Loucy (cell line): ENCODE data around the gene SDC3.

Experiments used
- H2AFZ ChIP-seq: fragments of 200-600 bp; sonication (generic); 2 replicates; pipeline ENCODE4 v1.6.0; 2016; ENCODE audit warnings: antibody characterized with exemption, mild to moderate bottlenecking, low read length, moderate library complexity
- H3F3A ChIP-seq: fragments of 200-600 bp; 2 replicates; pipeline ENCODE4 v1.6.0; 2016; ENCODE audit warnings: antibody characterized with exemption, low read depth, mild to moderate bottlenecking
- H3K27me3 ChIP-seq: fragments of 200-600 bp; sonication (generic); 2 replicates; pipeline ENCODE4 v1.6.1; 2014; ENCODE audit warnings: low read length, mild to moderate bottlenecking; ENCODE audit not compliant: insufficient read depth, poor library complexity, severe bottlenecking
- H3K36me3 ChIP-seq: fragments of 200-600 bp; sonication (generic); 2 replicates; pipeline ENCODE4 v1.6.1; 2016; ENCODE audit warnings: low read length; ENCODE audit not compliant: insufficient read depth
- H3K4me1 ChIP-seq: fragments of 200-600 bp; sonication (generic); 2 replicates; pipeline ENCODE4 v1.5.1; 2014; ENCODE audit warnings: low read length, mild to moderate bottlenecking; ENCODE audit not compliant: insufficient read depth, poor library complexity, severe bottlenecking
- H3K4me2 ChIP-seq: fragments of 200-600 bp; sonication (generic); 2 replicates; pipeline ENCODE4 v1.6.0; 2014; ENCODE audit warnings: antibody characterized with exemption, low read length, low read depth, mild to moderate bottlenecking; ENCODE audit not compliant: poor library complexity, severe bottlenecking
- H3K4me3 ChIP-seq: fragments of 200-600 bp; sonication (generic); 2 replicates; pipeline ENCODE4 v1.5.1; 2014; ENCODE audit warnings: low read length, mild to moderate bottlenecking, mixed read lengths; ENCODE audit not compliant: poor library complexity, severe bottlenecking
- H3K79me2 ChIP-seq: fragments of 200-600 bp; sonication (generic); 2 replicates; pipeline ENCODE4 v1.6.1; 2014; ENCODE audit warnings: low read length; ENCODE audit not compliant: insufficient read depth
- H3K9ac ChIP-seq: fragments of 200-600 bp; sonication (generic); 2 replicates; pipeline ENCODE4 v1.6.0; 2014; ENCODE audit warnings: mild to moderate bottlenecking, low read depth, low read length, moderate library complexity; ENCODE audit not compliant: poor library complexity, severe bottlenecking
- H3K9me2 ChIP-seq: fragments of 200-600 bp; sonication (generic); replicated peaks from 2 replicates; pipeline ENCODE4 v1.6.1; 2016; ENCODE audit warnings: low read depth, low read length, mixed read lengths
- H3K9me3 ChIP-seq: fragments of 200-600 bp; sonication (generic); 2 replicates; pipeline ENCODE4 v1.6.1; 2014; ENCODE audit warnings: mild to moderate bottlenecking, antibody characterized with exemption, low read length, low read depth; ENCODE audit not compliant: insufficient read depth
- H4K20me1 ChIP-seq: fragments of 200-600 bp; sonication (generic); 2 replicates; pipeline ENCODE4 v1.6.0; 2014; ENCODE audit warnings: antibody characterized with exemption, low read length, mild to moderate bottlenecking; ENCODE audit not compliant: insufficient read depth, poor library complexity, severe bottlenecking
- EZH2phosphoT487 ChIP-seq: fragments of 200-600 bp; IDR thresholded peaks from 2 replicates; pipeline ENCODE4 v1.6.1; 2018; ENCODE audit warnings: antibody characterized with exemption, mild to moderate bottlenecking, moderate library complexity, borderline replicate concordance
- TF ChIP-seq, protein P1 (sequence below): fragments of 200-600 bp; sonication (generic); conservative IDR thresholded peaks from 2 replicates; pipeline ENCODE4 v1.5.1; 2014; ENCODE audit warnings: mild to moderate bottlenecking, antibody characterized with exemption, low read length

Gene SDC3

DNA sequence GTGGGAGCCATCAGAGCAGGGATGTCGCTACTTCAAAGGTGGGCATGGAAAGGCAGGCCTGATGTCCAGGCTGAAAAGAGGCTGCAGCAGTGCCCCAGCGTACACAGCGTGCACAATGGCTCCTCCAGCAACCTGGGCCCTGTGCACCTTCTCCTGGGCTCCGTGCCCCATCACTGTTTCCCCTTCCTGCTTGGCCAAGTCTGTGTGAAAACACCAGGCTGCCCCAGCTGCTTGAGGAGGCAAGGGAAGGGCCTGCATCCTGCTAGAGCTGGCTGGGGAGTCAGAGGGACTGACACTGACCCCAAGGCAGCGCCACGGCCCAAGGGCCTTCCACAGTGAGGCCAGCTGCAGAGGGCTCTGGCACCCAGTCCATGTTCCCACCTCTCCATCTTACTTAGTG lies 33.4 kb downstream of the SDC3 start:
- Histone ChIP-seq H3K9me2 (no peaks in the 10 kb centered on the region), H2AFZ (no peak overlapping the region), H3K4me2 (no peak overlapping the region), H3K4me3 (no peak overlapping the region), H3K36me3 (no peaks in the 10 kb centered on the region), H3K4me1 (no peaks in the 10 kb centered on the region), H3K9me3 (peaks cover 22% of the 10 kb centered on the region; the same call in 1 of the 2 replicates), H3K9ac (no peak overlapping the region), H3K79me2 (no peaks in the 10 kb centered on the region), H4K20me1 (no peaks in the 10 kb centered on the region), H3F3A (no peaks in the 10 kb centered on the region), H3K27me3 (peaks cover 92% of the 10 kb centered on the region)
- no peak for TF ChIP-seq EZH2phosphoT487
- TF ChIP-seq, protein P1, sequence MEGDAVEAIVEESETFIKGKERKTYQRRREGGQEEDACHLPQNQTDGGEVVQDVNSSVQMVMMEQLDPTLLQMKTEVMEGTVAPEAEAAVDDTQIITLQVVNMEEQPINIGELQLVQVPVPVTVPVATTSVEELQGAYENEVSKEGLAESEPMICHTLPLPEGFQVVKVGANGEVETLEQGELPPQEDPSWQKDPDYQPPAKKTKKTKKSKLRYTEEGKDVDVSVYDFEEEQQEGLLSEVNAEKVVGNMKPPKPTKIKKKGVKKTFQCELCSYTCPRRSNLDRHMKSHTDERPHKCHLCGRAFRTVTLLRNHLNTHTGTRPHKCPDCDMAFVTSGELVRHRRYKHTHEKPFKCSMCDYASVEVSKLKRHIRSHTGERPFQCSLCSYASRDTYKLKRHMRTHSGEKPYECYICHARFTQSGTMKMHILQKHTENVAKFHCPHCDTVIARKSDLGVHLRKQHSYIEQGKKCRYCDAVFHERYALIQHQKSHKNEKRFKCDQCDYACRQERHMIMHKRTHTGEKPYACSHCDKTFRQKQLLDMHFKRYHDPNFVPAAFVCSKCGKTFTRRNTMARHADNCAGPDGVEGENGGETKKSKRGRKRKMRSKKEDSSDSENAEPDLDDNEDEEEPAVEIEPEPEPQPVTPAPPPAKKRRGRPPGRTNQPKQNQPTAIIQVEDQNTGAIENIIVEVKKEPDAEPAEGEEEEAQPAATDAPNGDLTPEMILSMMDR: no peak

DNA sequence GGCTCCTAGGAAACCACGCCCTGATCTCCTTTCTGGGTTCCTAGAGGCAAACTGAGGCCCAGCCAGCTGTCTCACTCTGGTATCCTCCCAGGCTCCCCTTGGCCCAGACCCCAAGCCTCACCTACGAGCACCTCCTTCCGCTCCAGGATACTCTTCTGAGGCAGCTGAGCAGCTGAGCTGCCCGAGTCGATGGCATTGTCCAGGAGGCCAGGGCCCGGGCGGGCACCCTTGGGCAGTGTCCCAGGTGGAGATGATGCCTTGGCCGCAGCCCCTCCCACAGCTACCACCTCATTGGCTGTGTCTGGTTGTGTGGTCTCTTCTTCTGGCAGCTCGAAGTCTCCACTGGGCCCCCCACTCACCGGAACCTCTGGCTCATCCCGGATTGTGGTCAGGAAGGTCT lies 34.4 kb downstream of the SDC3 start:
- Histone ChIP-seq H3K4me3 (no peak overlapping the region), H3K4me1 (no peaks in the 10 kb centered on the region), H3F3A (no peaks in the 10 kb centered on the region), H2AFZ (no peak overlapping the region), H3K9me2 (no peaks in the 10 kb centered on the region), H3K27me3 (peaks cover 88% of the 10 kb centered on the region), H3K4me2 (no peak overlapping the region), H3K36me3 (no peaks in the 10 kb centered on the region), H4K20me1 (peaks cover 3% of the 10 kb centered on the region), H3K9me3 (peaks cover 22% of the 10 kb centered on the region; the same call in 1 of the 2 replicates), H3K9ac (no peak overlapping the region), H3K79me2 (no peaks in the 10 kb centered on the region)
- TF ChIP-seq, protein P1: no peak
- no peak for TF ChIP-seq EZH2phosphoT487

DNA sequence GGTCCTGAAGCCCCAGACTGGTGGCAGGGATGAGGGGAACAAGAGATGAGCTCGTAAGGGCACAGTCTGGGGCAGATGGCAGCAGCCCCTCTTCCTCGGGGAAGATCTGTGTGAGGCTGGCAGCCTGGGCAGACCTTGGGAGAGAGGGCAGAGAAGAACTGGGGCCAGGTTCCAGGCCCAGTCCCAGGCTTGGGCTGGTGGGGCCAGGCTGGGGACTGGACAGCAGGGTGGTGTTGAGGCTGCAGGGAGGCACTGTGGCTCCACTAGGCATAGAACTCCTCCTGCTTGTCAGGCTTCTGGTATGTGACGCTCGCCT lies 35.7 kb downstream of the SDC3 start:
- no peaks in the 10 kb centered on the region for H3K36me3 ChIP-seq
- H3K4me3 ChIP-seq: no peak overlapping the region
- TF ChIP-seq, protein P1: no peak
- TF ChIP-seq EZH2phosphoT487: no peak

More for the DNA sequence above, 35.7 kb downstream of the SDC3 start:
- Histone ChIP-seq H3K27me3 (peaks cover 80% of the 10 kb centered on the region), H3K9me3 (peaks cover 22% of the 10 kb centered on the region; the same call in 1 of the 2 replicates), H3K4me1 (no peaks in the 10 kb centered on the region), H3F3A (no peaks in the 10 kb centered on the region), H4K20me1 (peaks cover 4% of the 10 kb centered on the region), H3K9me2 (no peaks in the 10 kb centered on the region), H3K79me2 (no peaks in the 10 kb centered on the region), H3K4me2 (no peak overlapping the region), H2AFZ (no peak overlapping the region), H3K9ac (no peak overlapping the region)
